Kidney (tissue), 14 donors: ENCODE measurements around the gene DUSP22. TPM values are rescaled to one million over a fixed set of nuclear protein-coding genes. Genes with fewer than 3 reads are reported as not detected.

Experiments used
- DNase-seq, 5 donors: peaks; one replicate each; pipeline ENCODE4 v3.0.0-alpha.2; 2013 to 2020
- FAIRE-seq: peaks from 2 replicates; lab custom pipeline; 2012; peaks lifted over from hg19 to GRCh38; lab: Jason Lieb, UNC
- H3K27ac ChIP-seq, 2 donors: one replicate each; pipeline ENCODE4 v1.7.0; 2013; ENCODE audit warnings: low read depth in 2 of 2, low read length in 2 of 2, inconsistent platforms in 1 of 2
- H3K27me3 ChIP-seq: one replicate; pipeline ENCODE4 v1.7.1; 2013; ENCODE audit warnings: low read length, inconsistent platforms; ENCODE audit not compliant: control insufficient read depth, insufficient read depth
- H3K36me3 ChIP-seq, 3 donors: one replicate each; pipeline versions ENCODE4 v1.7.0 to v1.7.1; 2013; ENCODE audit warnings: low read length in 3 of 3, control low read depth in 1 of 3, inconsistent platforms in 1 of 3; ENCODE audit not compliant: insufficient read depth in 3 of 3, control insufficient read depth in 2 of 3
- H3K4me1 ChIP-seq, 3 donors: one replicate each; pipeline versions ENCODE4 v1.7.0 to v1.7.1; 2013; ENCODE audit warnings: low read length in 3 of 3, inconsistent platforms in 1 of 3, low read depth in 1 of 3; ENCODE audit not compliant: control insufficient read depth in 2 of 3, insufficient read depth in 2 of 3
- H3K4me3 ChIP-seq, 3 donors: one replicate each; pipeline versions ENCODE4 v1.7.0 to v1.8.1; 2013; ENCODE audit warnings: low read length in 3 of 3, control low read depth in 1 of 3, inconsistent platforms in 1 of 3
- H3K9ac ChIP-seq, 3 donors: one replicate each; pipeline versions ENCODE4 v1.7.0 to v1.7.1; 2013; ENCODE audit warnings: low read length in 3 of 3, control low read depth in 1 of 3, inconsistent platforms in 1 of 3
- H3K9me3 ChIP-seq, 3 donors: one replicate each; pipeline versions ENCODE4 v1.7.0 to v1.7.1; 2013; ENCODE audit warnings: low read length in 3 of 3, control low read depth in 1 of 3, inconsistent platforms in 1 of 3; ENCODE audit not compliant: control insufficient read depth in 2 of 3, insufficient read depth in 1 of 3
- intact Hi-C: fragments of 100-400 bp; cut with DNase I; formaldehyde crosslinking; loops from one replicate; pipeline ENCODE4 v1.11.1; 2022
- polyA plus RNA-seq: library from polyadenylated mRNA; stranded (reverse); fragments of 350-450 nt; fragmentation: Illumina TruSeq; extraction: RNeasy Lipid Tissue Mini Kit (QIAGEN cat#74804); gene quantifications from one replicate; pipeline ENCODE4 v1.2.3, GENCODE V29; 2014; ENCODE audit warnings: low read depth, low replicate concordance; ENCODE audit not compliant: insufficient read depth
- total RNA-seq: library from RNA; stranded (reverse); fragmentation: NEBNext Ultra II Directional; extraction: Animal tissue kit (Norgen Biotek cat#: 25700); gene quantifications from one replicate; pipeline ENCODE4 v1.2.1, GENCODE V29; 2021
- TF ChIP-seq, protein P1 (sequence below): IDR thresholded peaks from 3 replicates; pipeline ENCODE4 v1.5.1; 2012; ENCODE audit warnings: mild to moderate bottlenecking, moderate library complexity, borderline replicate concordance; ENCODE audit not compliant: insufficient read depth; ENCODE audit errors: extremely low read depth
- donor health status: control.
- donor health status: control.
- donor health status: control.
- donor health status: control.
- donor health status: control.
- donor health status: DM: yes; HTN: yes; CAD: no.
- donor health status: Normal renal cell carcinoma (clear cell type).

DUSP22 gene
- total and polyA plus RNA-seq, 2 donors from 2014 or later, result 24.0 to 60.7 TPM

DNA sequence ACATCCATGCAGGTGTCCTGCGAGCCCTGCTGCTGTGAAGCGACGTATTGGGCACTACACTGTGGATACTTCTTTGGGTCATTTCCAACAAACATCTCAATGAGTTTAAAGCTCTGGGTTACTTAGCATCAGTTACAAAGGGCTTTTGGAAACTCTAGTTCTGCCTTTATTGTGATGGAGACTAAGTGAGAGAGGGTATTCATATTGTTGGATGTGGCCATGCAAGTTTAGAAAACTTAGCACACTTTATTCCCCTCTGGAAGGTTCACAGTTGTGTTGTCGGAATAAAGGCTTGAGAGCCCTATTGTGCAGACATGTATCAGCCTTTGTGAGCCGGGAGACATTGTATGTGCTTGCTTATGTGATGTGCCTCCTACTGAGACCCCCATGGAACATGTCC lies 22.1 kb downstream of the DUSP22 start:
- Histone ChIP-seq H3K9me3 (no peaks in the 10 kb centered on the region), H3K4me3 (no peak overlapping the region), H3K27me3 (no peaks in the 10 kb centered on the region), H3K9ac (no peak overlapping the region), H3K4me1 (no peaks in the 10 kb centered on the region), H3K27ac (no peak overlapping the region), H3K36me3 (peaks cover 0 to 3% (median 0%) of the 10 kb centered on the region in 3 donors)
- FAIRE-seq, result no peak
- intact Hi-C loops, result no loop called here
- no peak for DNase-seq
- TF ChIP-seq, protein P1, sequence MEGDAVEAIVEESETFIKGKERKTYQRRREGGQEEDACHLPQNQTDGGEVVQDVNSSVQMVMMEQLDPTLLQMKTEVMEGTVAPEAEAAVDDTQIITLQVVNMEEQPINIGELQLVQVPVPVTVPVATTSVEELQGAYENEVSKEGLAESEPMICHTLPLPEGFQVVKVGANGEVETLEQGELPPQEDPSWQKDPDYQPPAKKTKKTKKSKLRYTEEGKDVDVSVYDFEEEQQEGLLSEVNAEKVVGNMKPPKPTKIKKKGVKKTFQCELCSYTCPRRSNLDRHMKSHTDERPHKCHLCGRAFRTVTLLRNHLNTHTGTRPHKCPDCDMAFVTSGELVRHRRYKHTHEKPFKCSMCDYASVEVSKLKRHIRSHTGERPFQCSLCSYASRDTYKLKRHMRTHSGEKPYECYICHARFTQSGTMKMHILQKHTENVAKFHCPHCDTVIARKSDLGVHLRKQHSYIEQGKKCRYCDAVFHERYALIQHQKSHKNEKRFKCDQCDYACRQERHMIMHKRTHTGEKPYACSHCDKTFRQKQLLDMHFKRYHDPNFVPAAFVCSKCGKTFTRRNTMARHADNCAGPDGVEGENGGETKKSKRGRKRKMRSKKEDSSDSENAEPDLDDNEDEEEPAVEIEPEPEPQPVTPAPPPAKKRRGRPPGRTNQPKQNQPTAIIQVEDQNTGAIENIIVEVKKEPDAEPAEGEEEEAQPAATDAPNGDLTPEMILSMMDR, result no peak

DNA sequence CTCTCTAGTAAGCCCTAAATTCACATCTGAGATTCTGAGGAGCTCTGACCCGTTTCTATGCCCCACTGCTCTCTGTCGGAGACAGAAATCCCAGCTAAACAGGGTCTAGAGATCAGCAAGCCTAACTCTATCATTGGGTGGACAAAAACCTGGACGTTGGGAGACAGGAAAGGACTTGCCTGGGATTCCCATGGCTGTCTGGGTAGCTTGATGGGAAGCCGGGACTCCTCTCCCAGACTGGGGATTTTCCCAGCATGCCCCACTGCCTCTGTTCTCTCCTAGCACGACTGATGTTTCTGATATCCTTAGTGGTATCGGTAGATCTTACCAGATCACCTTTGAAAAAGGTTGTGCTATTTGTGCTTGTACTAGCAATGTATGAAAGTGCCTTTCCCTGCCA lies 22.9 kb downstream of the DUSP22 start:
- no peak overlapping the region for H3K9ac ChIP-seq
- H3K27me3 ChIP-seq, result no peaks in the 10 kb centered on the region
- peaks cover 0 to 3% (median 0%) of the 10 kb centered on the region in 3 donors for H3K36me3 ChIP-seq
- no peak for FAIRE-seq
- H3K27ac ChIP-seq, result no peak overlapping the region
- intact Hi-C loops, result no loop called here
- H3K9me3 ChIP-seq, result no peaks in the 10 kb centered on the region
- H3K4me3 ChIP-seq, result no peak overlapping the region
- no peak for DNase-seq
- no peaks in the 10 kb centered on the region for H3K4me1 ChIP-seq
- TF ChIP-seq, protein P1, result no peak

DNA sequence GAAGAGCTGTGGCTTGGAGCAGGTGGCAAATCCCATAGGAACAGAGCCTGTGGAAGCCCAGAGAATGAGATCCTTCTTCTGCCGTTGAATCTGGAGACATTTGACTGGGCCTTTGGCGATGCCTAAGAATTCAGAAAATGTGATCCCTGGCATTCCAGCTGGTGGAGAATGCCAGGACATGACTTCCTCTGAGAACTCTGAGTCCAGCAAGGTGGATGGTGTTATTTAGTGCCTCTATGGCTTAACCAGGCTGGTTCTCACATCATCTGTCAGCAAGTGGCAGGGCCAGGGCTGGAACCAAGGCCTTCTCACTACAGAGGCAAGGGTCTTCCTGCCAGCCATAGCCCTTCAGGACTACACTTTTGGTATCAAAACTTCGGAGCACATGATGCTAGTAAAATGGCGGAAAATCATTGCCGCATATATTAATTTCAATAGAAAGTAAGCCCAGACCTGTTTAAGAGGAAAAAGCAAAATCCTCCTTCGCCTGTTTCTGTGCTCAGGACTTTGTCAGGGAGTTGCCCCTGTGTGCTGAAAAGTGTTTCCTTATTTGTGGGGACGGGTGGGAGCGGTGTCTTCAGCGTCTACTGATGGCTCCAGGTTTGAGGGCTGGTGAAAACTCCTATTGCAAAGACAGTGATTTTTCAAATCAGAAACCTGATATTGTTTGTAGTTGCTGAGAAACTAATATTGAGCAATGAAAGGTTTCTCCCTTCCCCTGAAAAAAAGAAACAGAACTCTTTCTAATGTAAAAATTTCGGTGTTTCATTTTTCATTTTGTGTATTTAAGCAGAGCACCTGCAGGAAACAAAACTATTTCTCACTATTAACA lies 23.9 kb downstream of the DUSP22 start:
- H3K27ac ChIP-seq, result no peak overlapping the region
- DNase-seq, result no peak

More for the DNA sequence above, 23.9 kb downstream of the DUSP22 start:
- Histone ChIP-seq H3K4me3 (no peak overlapping the region), H3K4me1 (no peaks in the 10 kb centered on the region), H3K9me3 (no peaks in the 10 kb centered on the region), H3K36me3 (peaks cover 0 to 3% (median 0%) of the 10 kb centered on the region in 3 donors), H3K9ac (no peak overlapping the region), H3K27me3 (no peaks in the 10 kb centered on the region)
- FAIRE-seq, result no peak
- intact Hi-C loops, result no loop called here
- TF ChIP-seq, protein P1, result no peak
